ENCODE results near the gene LZTFL1.
A peak's percentile ranks its signal among the peaks of the same experiment; 100 is the strongest.

The LZTFL1 gene

GRCh38 chr3:45841757-45842491, at the start of gene LZTFL1:
Gene LZTFL1, minus strand, starts transcription at chr3:45842119. Its CDS starts 128 bp downstream, at chr3:45841991.
- in situ Hi-C loops (cut with HindIII; ENCODE audit: low sequenced_read_pairs) = no loop called here
- H3K4me3 ChIP-seq (ENCODE audit: low read depth, low read length) = peak within 1 kb of the TSS; percentile 84
- TF ChIP-seq CTCF (IDR thresholded peaks at IDR 0.05; ENCODE audit: low read depth, low read length, missing control alignments) = no peak
- peak; percentile 97 for DNase-seq (ENCODE audit: low read depth)

DNA sequence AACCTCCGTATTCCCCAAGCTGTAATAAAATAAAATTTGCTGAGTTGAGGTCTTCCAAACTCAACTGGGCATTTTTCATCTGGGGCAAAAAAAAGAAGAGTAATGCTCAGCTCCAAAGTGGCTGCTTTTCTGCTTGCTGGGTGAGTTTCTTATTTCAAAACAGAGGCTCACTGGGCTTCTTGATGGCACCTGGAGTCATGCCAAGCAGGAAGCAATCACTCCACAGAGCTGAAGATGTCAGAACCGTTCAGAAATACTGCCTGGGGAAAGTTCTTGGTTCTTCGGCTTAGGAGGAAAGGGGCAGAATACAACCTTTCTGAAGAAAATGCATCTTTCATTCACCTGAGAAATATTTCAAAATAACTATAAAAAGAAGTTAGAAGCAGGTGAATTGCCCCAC, 48.5 kb upstream of the LZTFL1 start:
- no peak for TF ChIP-seq CTCF (IDR thresholded peaks at IDR 0.05; ENCODE audit: low read depth, low read length, missing control alignments)
- DNase-seq (ENCODE audit: low read depth) = no peak
- in situ Hi-C loops (cut with HindIII; ENCODE audit: low sequenced_read_pairs) = no loop called here
- no peak overlapping the region for H3K4me3 ChIP-seq (ENCODE audit: low read depth, low read length)

GRCh38 chr3:45889337-45889736, 47.4 kb upstream of the LZTFL1 start:
- H3K4me3 ChIP-seq (ENCODE audit: low read depth, low read length) = no peak overlapping the region
- in situ Hi-C loops (cut with HindIII; ENCODE audit: low sequenced_read_pairs) = no loop called here
- no peak for TF ChIP-seq CTCF (IDR thresholded peaks at IDR 0.05; ENCODE audit: low read depth, low read length, missing control alignments)
- no peak for DNase-seq (ENCODE audit: low read depth)

DNA sequence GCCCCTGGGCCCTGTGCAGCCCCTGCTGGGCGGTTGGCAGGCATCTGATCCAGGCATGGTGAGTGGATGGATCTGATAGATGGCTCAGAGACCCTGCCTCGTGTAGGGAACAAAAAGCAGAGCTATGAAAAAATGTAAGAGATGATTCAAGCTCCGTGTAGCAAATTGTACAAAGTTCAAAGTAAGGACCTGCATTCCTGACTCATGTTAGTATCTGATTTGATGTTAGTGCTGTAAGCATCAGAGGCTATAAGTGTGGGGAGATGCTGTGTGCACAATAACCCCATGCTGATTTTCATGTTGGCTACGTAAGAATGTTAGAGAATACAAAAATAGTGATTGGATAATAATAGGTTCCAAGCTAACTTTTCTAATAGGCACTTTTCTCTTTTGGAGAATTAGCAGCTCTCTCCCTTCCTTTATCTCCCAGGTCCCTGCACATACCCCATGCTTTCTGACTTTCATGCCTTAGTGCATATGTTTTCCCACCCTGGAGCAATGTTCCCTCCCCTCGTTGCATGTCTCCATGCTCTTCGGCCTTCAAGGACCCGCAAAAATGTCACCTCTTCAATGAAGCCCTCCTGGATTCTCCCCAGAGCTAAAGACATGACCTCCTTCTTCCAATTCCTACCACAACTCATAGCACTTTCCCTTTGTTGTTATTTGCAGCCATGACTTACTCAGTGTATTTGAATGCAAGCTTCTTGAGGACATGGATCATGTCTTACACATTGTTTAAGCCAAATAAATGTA, 46.0 kb upstream of the LZTFL1 start:
- no peak overlapping the region for H3K4me3 ChIP-seq (ENCODE audit: low read depth, low read length)
- no peak for DNase-seq (ENCODE audit: low read depth)
- no peak for TF ChIP-seq CTCF (IDR thresholded peaks at IDR 0.05; ENCODE audit: low read depth, low read length, missing control alignments)
- in situ Hi-C loops (cut with HindIII; ENCODE audit: low sequenced_read_pairs) = no loop called here

DNA sequence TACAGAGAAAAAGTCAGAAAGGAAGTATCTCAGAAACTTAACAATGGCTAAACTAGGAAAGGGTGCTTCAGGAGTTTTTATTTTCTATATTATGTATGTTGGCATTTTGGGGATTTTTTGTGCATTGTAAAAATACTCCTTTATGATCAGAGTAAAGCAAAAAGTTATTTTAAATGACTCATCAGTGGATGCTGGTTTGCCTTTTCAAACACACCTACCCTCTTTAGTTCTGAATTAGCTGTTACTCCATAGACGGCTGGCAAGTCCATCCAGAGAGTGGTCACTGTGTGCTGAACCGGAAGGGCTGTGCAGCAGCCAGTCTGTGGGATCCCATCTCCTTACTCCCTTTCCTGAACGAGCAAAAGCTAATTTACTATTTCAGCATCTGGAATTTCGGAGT, 45.4 kb upstream of the LZTFL1 start:
- in situ Hi-C loops (cut with HindIII; ENCODE audit: low sequenced_read_pairs) = no loop called here
- no peak for TF ChIP-seq CTCF (IDR thresholded peaks at IDR 0.05; ENCODE audit: low read depth, low read length, missing control alignments)
- no peak overlapping the region for H3K4me3 ChIP-seq (ENCODE audit: low read depth, low read length)
- DNase-seq (ENCODE audit: low read depth) = no peak

DNA sequence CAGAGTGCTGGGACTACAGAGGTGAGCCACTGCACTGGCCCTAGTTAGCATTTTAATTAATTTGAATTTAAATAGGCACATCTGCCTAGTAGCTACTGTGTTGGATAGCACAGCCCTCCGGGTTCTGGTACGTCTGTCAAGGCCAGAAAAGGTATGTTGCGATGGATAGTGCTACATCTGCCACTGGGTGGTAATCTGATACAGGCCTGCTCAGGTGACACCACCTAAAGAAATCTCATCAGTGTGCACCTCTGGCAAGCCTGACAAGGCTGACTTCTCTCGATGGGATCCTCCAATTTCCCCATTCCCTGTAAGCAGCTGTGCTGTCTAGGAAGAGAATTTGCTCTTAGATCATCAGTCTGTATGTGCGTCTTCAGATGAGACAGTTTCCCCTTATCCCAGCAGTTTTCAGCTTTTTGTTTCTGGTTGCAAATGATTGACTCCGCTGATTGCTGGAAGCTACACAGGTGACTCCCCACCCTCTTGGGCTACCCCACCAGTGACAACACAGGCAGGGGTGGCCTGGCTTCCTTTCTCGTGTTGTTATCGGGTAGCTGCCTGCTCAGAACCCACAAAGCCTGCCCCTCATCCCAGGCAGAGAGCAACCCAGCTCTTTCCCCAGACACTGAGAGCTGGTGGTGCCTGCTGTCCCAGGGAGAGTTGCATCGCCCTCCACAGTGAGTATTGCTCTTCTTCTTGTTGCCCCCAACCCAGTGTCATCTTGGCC, 44.2 kb upstream of the LZTFL1 start, which contains the start of gene CCR9:
Gene CCR9, plus strand, starts transcription at position 565 of the 727 bp plus-strand sequence. CDS start 8,391 bp downstream, outside the sequence.
- no peak for DNase-seq (ENCODE audit: low read depth)
- in situ Hi-C loops (cut with HindIII; ENCODE audit: low sequenced_read_pairs) = no loop called here
- no peak for TF ChIP-seq CTCF (IDR thresholded peaks at IDR 0.05; ENCODE audit: low read depth, low read length, missing control alignments)
- no peak within 1 kb of the TSS for H3K4me3 ChIP-seq (ENCODE audit: low read depth, low read length)

Data from astrocyte of the cerebellum (primary cell).